Astrocyte of the spinal cord (primary cell): Measurements from ENCODE around the gene PADI6.

Experiments used
- DNase-seq: peaks from one replicate; pipeline ENCODE4 v3.0.0; 2011; ENCODE audit warnings: low read depth, low spot score
- H3K4me3 ChIP-seq: 2 replicates; pipeline ENCODE4 v1.5.1; 2011; ENCODE audit warnings: low read depth, mild to moderate bottlenecking, low read length, moderate library complexity
- in situ Hi-C: cut with HindIII; loops from 2 replicates; pipeline ENCODE4 v1.10.0; 2017; ENCODE audit warnings: low sequenced_read_pairs
- TF ChIP-seq, protein P1 (sequence below): IDR thresholded peaks from 2 replicates; pipeline ENCODE4 v1.5.1; 2012; ENCODE audit warnings: low read depth, mild to moderate bottlenecking, low read length, inconsistent platforms

Gene PADI6

DNA sequence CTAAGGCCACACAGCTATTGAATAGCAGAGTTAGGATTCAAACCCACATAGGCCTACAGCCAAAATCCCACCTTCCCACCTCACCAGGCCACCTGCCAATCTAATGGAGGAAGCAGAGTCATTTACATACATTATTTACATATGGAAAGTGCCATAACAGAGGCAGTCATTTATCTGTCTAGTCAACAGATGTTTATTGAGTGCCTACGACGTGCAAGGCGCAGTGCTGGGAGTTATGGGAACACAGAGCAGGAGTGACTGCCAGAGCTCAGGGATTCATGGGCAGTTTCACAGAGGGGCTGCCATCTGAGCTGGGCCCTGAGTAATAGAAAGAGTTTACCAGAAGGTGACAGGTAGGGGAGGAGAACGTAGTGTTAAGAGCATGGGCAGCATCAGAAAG is 10.3 kb upstream of the PADI6 start:
- TF ChIP-seq, protein P1, sequence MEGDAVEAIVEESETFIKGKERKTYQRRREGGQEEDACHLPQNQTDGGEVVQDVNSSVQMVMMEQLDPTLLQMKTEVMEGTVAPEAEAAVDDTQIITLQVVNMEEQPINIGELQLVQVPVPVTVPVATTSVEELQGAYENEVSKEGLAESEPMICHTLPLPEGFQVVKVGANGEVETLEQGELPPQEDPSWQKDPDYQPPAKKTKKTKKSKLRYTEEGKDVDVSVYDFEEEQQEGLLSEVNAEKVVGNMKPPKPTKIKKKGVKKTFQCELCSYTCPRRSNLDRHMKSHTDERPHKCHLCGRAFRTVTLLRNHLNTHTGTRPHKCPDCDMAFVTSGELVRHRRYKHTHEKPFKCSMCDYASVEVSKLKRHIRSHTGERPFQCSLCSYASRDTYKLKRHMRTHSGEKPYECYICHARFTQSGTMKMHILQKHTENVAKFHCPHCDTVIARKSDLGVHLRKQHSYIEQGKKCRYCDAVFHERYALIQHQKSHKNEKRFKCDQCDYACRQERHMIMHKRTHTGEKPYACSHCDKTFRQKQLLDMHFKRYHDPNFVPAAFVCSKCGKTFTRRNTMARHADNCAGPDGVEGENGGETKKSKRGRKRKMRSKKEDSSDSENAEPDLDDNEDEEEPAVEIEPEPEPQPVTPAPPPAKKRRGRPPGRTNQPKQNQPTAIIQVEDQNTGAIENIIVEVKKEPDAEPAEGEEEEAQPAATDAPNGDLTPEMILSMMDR, result no peak
- in situ Hi-C loops, result no loop called here
- H3K4me3 ChIP-seq, result no peak overlapping the region
- no peak for DNase-seq

DNA sequence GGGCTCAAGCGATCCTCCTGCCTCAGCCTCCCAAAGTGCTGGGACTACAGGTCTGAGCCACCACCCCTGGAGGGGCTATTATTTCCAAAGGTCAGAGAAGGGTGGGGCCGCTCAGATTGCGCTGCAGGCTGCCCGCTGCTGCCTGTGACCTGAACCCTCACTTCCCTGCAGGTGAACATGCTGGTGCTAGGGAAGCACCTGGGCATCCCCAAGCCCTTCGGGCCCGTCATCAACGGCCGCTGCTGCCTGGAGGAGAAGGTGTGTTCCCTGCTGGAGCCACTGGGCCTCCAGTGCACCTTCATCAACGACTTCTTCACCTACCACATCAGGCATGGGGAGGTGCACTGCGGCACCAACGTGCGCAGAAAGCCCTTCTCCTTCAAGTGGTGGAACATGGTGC is 8.6 kb upstream of the PADI6 start:
- H3K4me3 ChIP-seq, result no peak overlapping the region
- in situ Hi-C loops, result no loop called here
- no peak for DNase-seq
- TF ChIP-seq, protein P1, result no peak

DNA sequence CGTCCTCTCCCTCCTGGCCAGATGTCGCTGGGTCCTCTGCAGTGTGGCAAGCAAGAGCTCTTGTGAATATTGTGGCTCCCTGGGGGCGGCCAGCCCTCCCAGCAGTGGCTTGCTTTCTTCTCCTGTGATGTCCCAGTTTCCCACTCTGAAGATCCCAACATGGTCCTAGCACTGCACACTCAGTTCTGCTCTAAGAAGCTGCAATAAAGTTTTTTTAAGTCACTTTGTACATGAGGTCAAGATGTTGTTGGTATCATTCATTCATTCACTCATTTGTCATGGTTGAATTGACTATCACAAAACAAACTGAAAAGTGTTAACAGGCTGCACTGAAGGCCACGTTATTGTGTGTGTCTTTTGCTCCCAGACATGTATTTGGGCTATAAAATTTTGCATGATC is 8.2 kb upstream of the PADI6 start:
- TF ChIP-seq, protein P1, result no peak
- in situ Hi-C loops, result no loop called here
- no peak for DNase-seq
- no peak overlapping the region for H3K4me3 ChIP-seq

DNA sequence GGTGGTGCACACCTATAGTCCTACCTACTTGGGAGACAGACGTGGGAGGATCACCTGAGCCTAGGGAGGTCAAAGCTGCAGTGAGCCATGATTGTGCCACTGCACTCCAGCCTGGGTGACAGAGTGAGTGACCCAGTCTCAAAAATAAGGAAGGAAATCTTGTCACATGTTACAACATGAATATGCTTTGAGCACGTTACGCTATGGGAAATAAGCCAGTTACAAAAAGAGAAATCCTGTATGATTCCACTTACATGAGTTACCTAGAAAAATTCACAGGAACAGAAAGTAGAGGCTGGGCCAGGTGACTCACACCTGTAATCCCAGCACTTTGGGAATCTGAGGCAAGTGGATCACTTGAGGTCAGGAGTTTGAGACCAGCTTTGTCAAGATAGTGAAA is 6.7 kb upstream of the PADI6 start:
- in situ Hi-C loops, result no loop called here
- no peak for DNase-seq
- TF ChIP-seq, protein P1, result no peak
- no peak overlapping the region for H3K4me3 ChIP-seq

DNA sequence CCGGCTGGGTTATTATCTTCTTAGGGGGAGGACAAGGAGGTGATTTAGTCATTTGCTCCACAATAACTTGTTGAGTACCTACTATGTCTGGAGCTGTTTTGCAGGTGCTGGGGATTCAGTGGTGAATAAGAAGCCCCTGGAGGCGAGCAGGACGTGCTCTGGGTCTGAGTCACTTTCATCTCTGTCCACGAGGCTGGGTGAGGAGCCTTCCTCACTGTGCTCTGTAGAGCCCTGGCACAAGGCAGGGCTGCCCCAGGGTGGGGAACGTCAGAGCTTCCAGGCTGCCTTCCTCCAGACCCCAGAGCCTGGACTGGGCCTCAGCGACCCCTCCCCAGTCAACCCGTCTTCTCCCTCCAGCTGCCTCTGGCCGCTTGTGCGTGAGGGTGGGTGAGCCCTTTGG is 2.5 kb upstream of the PADI6 start:
- in situ Hi-C loops, result no loop called here
- no peak overlapping the region for H3K4me3 ChIP-seq
- TF ChIP-seq, protein P1, result no peak
- peak; percentile 23 for DNase-seq

DNA sequence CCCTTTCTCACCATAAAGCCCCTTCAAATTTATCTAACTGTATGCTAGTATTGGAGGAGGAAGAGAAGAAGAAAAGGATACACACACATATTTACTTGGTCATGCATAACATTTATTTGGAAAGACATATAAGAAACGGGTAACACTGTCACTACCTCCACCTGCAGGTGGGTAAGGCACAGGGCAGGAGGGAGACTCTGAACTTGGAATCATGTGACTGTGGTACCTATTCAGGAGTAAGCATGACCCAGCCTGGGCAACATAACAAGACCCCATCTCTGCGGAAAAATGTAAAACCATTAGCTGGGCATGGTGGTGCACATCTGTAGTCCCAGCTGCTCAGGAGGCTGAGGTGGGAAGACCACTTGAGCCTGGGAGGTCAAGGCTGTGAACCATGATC is 1.4 kb upstream of the PADI6 start:
- in situ Hi-C loops, result no loop called here
- TF ChIP-seq, protein P1, result peak; percentile 18
- DNase-seq, result no peak
- H3K4me3 ChIP-seq, result no peak overlapping the region

DNA sequence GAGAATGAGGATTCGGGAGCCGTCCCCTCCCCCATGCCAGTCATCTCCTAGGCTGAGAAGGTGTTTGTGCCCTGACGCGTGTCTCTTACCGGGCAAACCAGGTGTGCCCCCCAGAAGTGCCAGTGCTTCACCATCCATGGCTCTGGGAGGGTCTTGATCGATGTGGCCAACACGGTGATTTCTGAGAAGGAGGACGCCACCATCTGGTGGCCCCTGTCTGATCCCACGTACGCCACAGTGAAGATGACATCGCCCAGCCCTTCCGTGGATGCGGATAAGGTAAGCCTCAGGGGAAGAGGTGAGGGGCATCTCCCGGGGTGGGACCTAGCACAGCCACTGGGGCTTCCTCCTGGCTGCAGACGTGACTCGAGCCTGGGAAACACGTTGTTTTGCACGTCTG is 959 bp downstream of the PADI6 start:
- in situ Hi-C loops, result no loop called here
- DNase-seq, result no peak
- TF ChIP-seq, protein P1, result no peak
- no peak overlapping the region for H3K4me3 ChIP-seq
